ENCODE data around the gene CGNL1. TPM values are rescaled to one million over a fixed set of nuclear protein-coding genes. Genes with fewer than 3 reads are reported as not detected.

CGNL1 gene
- polyA plus RNA-seq, 3 donors = 69.8 to 72.5 (median 70.8) TPM

DNA sequence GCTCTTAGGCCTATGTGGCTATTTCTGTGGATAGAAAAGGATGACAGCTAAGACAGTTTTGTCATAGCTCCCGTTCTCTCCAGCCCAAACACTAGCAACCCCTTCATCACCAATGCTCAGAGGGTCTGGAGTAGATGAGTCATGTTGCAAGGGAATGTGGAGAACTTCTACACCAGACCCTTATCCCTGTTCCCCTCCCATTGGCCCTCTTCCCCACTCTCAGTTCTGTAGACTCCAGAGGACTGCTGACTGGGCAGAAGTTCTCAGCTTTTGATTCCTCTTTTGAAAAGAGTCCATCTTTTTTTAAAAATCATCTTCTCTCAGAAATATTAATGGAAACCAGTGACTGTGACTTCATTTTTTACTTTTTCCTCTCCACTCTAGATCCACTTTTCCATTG is 213.0 kb downstream of the CGNL1 start:
- DNase-seq (ENCODE audit: low read depth in 3 of 3, low spot score in 2 of 3) = no peak

- DNase-seq (ENCODE audit: low read depth in 3 of 3, low spot score in 2 of 3) = no peak
These were observed 213.4 kb downstream of the CGNL1 start for GRCh38 chr15:57589754-57590153.

DNA sequence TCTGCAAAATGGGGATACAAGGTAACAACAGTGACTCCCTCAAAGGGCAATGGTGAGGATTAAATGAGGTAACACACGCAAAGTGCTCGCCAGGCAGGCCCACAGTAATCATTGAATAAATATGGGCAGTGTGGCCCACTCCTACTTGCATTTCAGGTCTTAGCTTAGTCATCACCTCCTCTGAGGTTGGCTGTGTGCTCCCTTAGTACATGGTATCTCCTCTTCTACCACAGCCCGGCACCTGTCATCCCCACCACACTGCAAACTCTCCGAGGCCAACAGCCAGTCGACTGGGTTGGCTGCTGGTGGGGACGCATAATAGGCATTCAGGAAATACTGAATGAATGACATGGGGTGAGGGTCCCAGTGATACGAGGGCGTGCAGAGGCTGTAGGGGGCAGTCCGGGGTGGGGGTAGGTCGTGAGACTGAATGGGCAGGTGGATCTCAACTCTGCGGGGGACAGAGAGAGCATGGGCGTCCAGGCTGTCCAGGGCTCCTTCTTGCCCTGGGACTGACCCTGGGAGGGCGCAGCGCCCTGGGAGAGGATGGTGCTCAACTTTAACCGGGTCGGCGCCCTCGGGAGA is 215.0 kb downstream of the CGNL1 start:
- DNase-seq (ENCODE audit: low read depth in 3 of 3, low spot score in 2 of 3) = no peak

DNA sequence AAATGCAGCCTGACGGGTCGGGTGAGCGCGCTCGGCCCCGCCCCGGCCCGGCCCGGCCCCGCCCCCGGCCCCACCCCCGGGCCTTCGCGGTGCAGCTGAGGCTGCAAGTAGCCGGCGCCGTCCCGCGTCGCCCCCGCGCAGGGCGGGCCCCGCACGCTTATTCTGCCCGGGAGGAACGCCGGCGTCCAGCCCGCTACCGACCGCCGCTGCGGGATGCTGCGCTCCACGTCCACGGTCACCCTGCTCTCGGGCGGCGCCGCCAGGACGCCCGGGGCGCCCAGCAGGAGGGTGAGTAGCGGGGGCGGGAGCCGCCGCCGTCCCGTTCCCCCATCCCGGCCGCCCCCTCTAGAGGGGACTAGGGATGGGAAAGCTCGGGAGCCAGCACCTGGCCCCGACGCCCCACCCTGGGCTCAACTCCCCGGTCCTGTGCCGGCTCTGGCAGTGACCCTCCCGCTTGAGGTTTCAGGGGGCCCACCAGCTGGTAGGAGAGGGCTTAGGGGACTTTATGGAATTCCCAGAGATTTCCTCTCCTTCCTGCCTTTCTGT is 215.6 kb downstream of the CGNL1 start, which contains the start of gene MYZAP:
Gene MYZAP (plus strand): TSS at position 83 of the 546 bp plus-strand sequence. CDS start 131 bp downstream, at position 214.
- DNase-seq (ENCODE audit: low read depth in 3 of 3, low spot score in 2 of 3) = no peak

DNA sequence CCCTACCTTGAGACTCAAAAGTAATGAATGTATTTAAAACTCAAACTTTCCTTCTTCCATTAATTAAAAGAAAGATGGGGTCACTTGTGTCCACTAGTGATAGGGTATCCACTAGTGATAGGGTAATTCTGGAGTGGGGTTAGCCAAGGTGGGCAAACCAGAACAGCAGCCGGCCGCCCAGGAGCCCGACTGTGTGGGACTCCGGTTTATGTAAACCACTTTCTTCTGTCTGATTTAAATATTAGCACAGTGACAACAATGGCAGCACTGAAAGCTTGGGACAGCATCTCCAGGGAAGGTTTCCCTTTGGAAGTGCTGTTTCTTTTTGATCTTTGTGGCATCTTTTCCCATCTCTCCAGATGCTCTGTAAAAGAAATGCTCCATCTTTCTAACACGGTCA is 216.1 kb downstream of the CGNL1 start:
- no peak for DNase-seq (ENCODE audit: low read depth in 3 of 3, low spot score in 2 of 3)

DNA sequence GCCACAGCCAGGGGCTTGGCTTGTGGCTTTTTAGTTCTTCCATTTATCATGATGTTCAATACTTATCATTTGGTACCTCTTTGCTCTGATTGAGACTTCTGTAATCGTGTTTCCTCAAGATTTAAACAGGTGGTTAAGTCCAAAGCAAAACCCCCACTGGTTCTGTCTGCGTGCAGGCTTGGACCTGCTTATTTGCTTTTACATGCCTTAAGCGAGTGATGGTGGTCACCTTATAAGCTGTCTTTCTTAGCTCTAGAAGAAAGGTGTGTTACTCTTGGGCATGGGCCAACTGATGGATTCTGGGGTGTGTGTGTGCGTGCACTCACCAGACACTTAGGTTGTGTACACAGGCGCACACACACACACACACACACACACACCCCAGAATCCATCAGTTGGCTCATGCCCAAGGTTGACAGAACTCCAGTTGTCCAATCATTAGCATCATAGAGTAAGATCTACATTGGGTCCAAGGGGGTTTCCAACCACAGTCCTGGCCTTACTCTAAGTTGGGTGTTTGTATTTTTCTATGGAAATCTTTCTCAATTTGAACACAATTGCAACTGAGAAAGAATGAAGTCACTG is 216.6 kb downstream of the CGNL1 start:
- DNase-seq (ENCODE audit: low read depth in 3 of 3, low spot score in 2 of 3) = no peak

DNA sequence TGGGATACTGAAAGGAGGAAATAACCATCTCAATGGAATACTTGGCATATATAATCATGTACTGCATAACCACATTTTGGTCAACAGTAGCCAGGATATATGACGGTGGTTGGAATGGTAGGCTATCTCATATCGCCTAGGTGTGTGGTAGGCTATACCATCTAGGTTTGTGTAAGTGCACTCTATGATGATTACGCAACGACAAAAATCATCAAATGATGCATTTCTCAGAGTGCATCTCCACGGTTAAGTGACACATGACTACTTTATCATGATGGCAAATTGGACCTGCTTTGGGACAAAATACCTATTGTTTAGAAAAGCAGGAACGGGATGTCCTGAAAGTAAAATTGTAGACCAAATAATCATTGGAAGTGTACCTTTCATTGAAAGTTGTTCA is 218.2 kb downstream of the CGNL1 start:
- DNase-seq (ENCODE audit: low read depth in 3 of 3, low spot score in 2 of 3) = no peak

- DNase-seq (ENCODE audit: low read depth in 3 of 3, low spot score in 2 of 3) = no peak
These were observed 218.9 kb downstream of the CGNL1 start for GRCh38 chr15:57595011-57595866.

DNA sequence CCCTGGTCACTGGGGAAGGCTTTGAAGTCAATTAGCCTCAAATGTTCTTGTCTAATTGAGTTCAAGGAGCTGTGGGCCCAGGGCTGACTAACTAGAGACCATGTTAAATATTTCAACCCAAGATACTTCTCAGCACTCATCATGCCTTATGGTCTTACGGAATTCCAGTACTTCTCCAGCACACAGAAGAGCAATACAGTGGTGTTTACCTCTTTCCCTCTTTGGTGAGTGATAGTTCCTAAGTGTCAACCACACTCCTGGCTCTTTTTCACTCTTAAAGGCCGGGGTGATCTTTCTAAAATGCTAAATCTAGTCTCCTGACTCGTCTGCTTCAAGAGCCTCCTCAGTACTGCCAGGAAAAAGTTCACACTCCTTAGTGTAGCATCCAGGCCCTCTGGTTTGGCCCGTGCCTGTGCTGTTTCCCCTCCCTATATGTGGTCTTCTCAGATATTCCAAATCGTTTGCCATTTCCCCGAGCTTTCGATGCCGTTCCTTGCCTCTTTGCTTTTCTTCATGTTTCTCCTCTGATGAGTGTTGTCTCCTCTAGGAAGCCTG is 220.1 kb downstream of the CGNL1 start:
- no peak for DNase-seq (ENCODE audit: low read depth in 3 of 3, low spot score in 2 of 3)

DNA sequence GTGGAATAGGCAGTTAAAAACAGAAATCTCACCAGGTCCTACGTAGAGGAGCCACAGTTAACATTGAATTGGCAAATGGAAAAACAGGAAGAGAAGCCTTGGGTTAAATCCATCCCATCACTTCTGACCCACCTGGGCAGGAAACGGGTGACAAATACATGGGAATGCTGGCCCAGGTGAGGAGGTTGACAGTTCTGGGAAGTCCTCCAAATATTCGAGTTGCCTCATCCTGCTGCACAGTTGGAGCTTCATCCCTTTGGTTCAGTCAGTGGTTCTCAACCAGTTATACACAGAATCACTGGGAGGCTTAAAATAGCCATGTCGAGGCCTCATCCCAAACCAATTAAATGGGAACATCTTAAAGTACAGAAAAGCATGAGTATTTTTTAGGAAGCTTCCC is 220.7 kb downstream of the CGNL1 start:
- no peak for DNase-seq (ENCODE audit: low read depth in 3 of 3, low spot score in 2 of 3)

DNA sequence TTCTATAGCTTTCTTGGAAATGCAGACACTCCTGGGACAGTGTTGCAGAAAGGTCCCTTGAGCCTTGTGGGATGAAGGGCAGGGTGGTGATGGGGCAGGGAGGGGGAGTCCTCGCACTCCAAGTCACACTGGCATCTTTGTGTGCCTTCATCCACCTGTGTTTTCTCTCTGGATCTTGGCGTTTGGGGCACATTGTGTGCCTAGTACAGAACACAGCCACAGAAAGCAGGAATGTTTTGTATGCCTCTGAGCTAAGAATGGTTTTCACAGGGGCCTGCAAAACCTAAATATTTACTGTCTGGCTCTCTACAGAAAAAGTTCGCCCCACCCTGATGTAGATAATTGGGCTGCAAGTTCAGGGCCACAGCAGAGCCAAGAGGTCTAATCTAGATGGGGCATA is 221.1 kb downstream of the CGNL1 start:
- DNase-seq (ENCODE audit: low read depth in 3 of 3, low spot score in 2 of 3) = no peak

GRCh38 chr15:57598346-57598745 is 222.0 kb downstream of the CGNL1 start:
- DNase-seq (ENCODE audit: low read depth in 3 of 3, low spot score in 2 of 3) = no peak

GRCh38 chr15:57599296-57599810 is 223.0 kb downstream of the CGNL1 start:
- DNase-seq (ENCODE audit: low read depth in 3 of 3, low spot score in 2 of 3) = no peak

DNA sequence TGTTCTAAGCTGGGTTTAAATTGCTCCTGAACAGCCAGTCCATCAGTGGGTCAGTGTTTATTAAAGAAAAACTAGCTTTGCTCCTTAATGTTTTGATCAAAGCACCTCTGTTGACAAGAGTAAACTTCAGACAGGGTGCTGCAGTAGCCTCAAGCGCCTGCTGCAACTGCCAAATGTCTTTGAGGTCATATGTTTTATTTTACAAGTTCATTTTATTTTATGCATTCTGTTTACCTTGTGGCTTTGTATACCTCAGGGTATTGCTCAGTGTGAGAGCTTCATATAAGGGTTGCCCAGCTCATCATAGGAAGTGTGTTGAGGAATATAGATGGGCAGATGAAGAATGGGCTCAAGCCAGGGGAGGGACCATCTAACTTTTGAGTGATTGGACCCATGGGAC is 223.9 kb downstream of the CGNL1 start:
- no peak for DNase-seq (ENCODE audit: low read depth in 3 of 3, low spot score in 2 of 3)

Other genes starting within 250 kb of the CGNL1 start
- 1 to 10 TPM; 5.5 to 7.4 (median 5.9) TPM for gene MYZAP, start 215.4 kb downstream of the CGNL1 start, polyA plus RNA-seq (ENCODE audit: insufficient read length in 3 of 3)

Measured in right renal cortex interstitium (tissue), 3 donors.